HG03469 (cell line): ENCODE data around the gene ARMH1.
"Not testable (repeated sequence)": the region's sequence is repeated elsewhere in the genome, so short reads cannot be mapped to it uniquely, and the experiment has no call there.

Source experiments
- ATAC-seq: cut with Tn5 transposase; IDR thresholded peaks from one replicate; pipeline ENCODE4 v1.9.1; 2021; ENCODE audit warnings: mild to moderate bottlenecking, moderate library complexity, moderate number of reproducible peaks; ENCODE audit not compliant: unreplicated experiment

Gene ARMH1

DNA sequence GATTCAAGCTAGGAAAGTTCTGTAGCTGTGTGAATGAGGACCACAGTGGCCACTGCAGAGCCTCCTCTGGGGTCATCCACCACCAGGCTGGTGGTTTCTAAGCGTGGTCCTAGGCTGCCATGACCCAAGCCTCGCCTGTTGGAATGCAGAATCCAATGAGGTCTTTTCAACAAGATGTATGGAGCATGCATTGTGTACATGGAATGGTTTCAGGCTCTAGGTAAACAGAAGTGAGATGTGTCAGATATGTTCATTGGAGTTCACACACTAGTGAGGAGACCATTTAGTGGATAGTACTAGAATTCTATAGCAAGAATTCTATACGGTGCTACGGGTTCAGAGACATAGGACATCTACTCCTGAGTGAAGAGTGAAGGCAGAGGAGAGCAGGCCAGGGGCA lies 45.8 kb downstream of the ARMH1 start:
- ATAC-seq: no peak

DNA sequence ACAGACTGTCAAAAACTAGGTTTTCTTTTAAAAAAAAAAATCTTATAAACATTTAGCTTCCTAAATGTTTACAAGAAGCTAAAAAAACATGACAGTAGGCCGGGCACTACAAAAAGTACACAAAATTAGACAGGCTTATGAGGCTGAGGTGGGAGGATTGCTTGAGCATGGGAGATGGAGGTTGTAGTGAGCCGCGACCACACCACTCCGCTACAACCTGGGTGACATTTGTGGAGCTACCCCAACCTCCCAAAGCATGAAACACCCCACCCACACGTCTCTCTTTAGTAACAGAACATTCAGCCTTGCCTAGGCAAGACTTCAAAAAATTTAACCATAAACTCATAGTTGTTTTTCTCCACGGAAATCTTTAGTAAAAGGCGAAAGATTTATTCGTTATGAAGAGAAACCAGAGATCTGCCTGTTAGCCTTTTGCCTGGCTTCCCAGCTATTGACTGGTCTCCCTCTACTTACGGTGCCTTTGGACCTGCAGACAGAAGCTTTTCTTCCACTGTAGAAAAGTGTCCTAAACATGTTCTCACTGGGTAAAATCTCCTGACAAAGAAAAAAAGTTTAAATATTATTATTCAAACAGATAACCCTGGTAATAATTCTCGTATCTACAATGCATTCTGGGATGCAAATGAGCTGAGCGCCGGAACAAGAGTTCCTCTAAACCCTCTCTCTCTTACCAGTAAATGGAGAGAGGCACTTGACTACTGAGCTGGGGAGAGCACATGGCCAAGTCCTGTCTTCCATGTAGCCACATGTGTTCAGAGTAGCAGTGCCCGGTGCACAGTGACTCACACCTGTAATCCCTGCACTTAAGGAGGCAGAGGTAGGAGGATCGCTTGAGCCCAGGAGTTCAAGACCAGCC lies 47.2 kb downstream of the ARMH1 start:
- peak; percentile 49 for ATAC-seq

DNA sequence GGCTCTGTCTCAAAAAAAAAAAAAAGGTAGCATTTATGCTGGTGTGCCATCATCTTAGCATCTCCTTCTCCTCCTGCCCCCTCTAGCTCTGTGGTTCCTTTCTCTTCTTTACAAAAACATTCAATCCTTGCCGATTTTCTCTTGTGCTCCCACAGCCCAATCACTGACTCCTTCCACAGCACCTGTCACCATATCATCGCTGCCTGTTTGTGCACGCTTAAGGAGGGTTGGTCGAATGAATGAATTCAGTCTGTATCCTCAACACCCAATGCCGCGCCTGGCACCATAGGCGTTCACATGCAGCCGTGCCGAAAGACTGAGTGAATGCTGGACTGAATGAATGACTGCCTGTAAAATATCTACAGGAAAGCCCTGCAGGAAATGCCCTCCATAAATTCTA lies 48.5 kb downstream of the ARMH1 start:
- ATAC-seq: no peak

DNA sequence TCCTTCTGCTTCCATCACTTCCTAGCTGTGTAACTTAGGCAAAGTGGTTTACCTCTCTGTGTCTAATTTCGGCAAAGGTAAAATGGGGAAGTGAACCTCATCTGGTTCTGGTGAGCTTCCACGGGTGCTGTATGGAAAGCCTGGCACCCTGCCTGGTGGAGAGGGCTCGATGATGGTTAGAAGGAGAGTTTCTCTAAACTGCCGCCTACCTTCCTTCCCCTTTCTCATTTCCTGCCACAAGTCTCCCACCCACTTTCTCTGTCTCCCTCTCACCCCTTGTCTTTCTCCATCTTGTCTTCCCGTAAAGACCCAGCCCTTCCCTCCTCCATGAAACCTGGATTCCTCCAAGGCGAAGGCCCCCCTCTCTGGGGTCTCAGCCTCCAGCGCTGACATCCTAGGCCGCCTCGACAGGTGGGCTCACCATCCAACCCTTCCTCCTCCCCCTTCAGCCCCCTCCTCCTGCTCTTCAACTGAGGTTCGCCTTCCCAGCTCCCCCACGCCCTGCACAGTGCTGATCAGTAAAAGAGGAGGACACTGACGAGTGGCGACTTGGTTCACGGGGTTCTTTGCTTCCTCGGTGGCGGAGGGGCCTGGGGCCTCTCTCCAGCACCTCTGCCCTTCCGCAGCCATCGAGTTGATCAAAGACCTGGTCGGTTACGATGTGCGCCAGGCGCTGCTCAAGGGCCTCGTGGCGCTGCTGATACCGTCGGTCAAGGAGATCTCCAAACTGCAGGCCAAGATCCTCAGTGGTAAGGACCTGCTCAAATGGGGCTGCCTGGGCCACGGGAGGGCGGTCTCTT lies 49.2 kb downstream of the ARMH1 start:
- ATAC-seq: no peak

DNA sequence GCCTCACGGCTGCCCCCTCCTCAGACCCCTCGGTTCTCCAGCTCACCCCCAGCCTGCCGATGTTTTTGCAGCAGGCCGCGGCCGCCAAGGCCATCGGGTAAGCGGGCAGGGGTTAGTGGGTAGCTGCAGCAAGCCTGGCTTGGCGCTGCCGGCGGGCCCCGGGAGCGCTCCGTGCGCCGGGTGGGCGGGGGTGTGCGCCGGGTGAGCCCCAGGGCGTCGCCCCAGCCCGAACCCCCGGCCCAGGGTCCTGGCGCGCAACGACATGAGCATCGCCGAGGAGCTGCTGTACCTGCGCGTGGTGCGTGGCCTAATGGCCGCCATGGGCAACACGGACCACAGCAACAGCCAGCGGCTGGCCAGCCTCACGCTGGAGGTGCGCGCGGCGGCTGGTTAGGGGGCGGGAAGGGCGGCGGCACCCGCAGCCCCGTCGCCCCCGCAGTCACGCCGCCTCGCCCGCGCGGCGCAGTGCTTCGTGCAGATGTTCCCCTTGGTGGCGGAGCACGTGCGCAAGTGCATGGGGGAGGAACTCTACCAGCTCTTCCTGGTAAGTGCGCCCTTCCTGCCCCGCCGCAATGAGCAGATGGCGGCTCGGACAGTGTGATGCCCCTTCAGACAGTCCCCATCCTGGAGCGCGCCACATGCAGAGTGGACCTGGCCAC lies 49.9 kb downstream of the ARMH1 start:
- no peak for ATAC-seq

DNA sequence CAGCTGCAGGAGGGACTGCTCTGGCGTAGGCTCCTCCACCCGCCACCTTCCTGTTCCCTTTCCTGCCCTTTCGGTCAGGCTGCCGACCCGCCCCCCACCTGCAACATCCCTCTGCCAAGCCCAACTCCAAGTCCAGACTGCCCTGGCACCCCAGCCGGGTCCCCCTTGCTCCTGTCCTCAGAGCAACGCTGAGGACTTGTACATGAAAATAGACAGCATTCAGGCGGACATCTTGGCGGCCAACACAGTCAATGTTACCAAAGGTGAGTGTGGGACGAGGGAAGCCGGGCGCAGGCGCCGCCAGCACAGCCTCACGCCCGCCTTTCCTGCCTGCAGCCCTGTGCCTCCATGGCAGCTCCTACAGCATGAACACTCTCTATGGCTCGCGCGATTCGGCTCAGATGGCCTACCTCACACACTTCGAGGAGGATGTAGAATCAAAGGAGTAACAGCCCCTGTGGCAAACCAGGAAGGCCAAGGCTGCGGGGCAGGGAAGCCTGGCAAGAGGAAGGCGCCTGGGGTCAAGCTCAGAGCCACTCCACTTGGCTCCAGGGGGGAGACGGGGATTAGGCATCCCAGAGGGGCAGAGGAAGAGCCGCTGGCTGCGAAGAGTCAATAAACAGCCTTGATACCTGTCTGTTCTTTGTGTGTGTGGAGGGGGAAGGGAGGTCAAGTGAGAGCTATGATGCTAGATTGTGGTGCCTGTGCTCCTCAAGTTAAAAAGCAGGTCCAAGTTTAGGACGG lies 50.6 kb downstream of the ARMH1 start:
- ATAC-seq: no peak

DNA sequence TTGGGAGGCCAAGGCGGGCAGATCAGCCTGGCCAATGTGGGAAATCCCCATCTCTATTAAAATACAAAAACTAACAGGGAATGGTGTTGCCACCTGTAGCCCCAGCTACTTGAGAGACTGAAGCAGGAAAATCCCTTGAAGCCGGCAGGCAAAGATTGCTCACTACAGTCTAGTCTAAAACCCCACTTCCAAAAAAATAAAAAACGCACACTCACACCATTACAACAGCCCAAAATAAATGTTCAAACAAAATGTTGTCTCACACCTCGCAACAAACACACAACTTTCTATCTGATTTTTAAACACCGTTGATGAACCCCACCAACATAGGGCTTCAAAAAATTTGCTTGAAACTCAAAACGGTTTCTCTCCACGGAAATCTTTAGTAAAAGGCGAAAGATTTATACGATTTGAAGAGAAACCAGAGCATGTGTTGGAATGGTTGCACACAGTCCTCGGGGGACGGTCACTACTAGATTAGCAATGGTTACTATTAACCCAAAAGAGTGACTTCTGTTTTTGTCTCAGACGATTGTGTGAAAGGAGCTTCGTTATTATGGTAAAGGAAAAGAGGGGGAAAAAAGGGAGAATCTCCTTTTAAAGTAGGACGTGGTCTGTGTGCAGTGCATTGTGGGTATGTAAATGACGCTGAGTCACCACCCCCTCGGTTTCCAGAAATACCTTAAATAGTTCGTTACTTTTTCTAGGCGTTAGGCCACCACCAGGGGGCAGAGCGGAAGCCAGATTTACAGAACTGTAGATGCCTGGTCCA lies 56.4 kb downstream of the ARMH1 start, which contains the start of gene RNU5D-1:
RNU5D-1 (minus strand) TSS at position 430 of the 772 bp plus-strand sequence.
- ATAC-seq: peak; percentile 38

DNA sequence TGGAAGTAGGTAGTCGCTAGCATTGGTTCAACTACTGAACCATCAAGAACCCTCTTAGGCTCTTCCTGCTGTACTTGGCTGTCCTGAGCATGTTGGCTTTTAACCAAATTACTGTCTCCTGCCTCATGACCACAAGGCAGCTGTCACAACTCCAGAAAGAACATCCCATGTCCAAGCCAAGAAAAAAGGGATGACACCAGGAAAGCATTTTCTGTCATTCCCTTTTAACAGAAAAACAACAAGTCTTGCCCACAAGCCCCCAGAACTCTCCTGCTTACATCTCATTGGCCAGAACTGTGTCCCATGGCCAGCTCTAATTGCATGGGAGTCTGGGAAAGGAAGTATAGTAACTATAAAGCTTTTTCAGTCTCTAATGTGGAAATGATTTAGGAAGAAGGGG lies 58.9 kb downstream of the ARMH1 start:
- no peak for ATAC-seq

DNA sequence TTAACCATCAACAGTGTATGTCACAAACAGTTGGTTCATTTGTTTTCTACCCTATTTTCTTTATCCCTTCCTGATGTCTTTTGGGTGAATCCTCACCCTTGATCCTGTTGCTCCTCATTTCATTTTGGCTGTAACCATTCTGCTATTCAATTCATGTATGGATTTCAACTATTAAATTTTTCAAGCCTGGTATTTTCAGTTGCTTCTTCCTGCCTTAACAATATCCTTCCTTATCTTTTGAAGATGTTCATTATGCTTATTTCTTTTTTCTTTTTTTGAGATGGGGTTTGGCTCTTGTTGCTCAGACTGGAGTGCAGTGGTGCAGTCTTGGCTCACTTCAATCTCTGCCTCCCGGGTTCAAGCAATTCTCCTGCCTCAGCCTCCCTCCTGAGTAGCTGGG lies 59.3 kb downstream of the ARMH1 start:
- ATAC-seq: no peak

DNA sequence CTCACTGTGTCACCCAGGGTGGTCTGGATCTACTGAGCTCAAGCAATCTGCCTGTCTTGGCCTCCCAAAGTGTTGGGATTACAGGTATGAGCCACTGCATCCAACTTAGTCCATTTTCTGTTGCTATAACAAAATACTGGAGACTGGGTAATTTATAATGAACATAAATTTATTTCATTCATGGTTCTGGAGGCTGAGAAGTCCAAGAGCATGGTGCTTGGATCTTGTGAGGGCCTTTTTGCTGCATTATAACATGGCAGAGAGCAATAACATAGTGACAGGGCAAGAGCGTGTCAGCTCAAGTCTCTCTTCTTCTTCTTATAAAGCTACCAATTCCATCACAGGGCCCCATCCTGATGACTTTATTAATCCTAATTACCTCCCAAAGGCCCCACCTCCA lies 61.5 kb downstream of the ARMH1 start:
- ATAC-seq: no peak

DNA sequence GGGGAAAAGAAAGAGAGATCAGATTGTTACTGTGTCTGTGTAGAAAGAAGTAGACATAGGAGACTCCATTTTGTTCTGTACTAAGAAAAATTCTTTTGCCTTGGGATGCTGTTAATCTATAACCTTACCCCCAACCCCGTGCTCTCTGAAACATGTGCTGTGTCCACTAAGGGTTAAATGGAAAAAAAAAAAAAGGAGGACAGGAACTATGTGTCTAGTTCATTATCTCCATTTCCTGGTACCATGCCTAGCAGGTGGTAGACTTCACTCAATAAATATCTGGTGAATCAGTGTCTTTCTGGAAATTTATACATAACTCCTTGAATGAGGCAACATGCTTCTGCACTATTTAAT lies 64.4 kb downstream of the ARMH1 start:
- ATAC-seq: not testable (repeated sequence)

DNA sequence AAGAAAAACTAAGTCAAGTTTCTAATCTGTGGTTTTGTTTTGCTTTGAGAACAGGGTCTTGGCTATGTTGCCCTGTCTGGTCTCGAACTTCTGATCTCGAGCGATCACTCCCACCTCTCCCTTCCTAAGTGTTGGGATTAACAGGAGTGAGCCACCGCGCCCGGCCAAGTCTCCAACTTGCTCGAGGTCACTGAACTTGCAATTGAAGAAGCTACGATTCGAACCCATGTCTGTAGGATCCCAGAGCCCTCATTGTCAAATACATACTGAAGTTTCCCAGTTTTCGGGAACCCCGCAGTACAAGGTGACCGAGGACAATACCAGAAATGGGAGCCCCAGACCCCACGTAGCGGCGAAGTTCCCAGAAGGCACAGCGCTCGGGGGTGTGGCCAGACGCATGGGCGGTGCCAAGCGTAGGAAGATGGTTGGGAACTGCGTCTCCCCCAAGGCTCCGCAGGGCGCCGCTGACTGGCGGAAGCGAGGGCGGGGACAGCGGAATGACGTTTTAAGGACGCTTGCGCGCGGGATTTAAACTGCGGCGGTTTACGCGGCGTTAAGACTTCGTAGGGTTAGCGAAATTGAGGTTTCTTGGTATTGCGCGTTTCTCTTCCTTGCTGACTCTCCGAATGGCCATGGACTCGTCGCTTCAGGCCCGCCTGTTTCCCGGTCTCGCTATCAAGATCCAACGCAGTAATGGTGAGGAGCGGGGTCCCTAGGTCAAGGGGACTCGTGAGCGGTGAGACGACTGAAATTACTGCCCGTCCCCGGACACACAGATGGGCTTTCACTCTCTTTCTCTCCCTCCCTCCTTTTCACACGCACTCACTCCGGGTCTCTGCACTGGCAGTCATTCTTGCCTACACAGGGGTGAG lies 65.0 kb downstream of the ARMH1 start, which contains the start of gene KIF2C:
KIF2C (plus strand) TSS at position 531 of the 872 bp plus-strand sequence; CDS start at position 627, 96 bp downstream.
- peak; percentile 92 for ATAC-seq

DNA sequence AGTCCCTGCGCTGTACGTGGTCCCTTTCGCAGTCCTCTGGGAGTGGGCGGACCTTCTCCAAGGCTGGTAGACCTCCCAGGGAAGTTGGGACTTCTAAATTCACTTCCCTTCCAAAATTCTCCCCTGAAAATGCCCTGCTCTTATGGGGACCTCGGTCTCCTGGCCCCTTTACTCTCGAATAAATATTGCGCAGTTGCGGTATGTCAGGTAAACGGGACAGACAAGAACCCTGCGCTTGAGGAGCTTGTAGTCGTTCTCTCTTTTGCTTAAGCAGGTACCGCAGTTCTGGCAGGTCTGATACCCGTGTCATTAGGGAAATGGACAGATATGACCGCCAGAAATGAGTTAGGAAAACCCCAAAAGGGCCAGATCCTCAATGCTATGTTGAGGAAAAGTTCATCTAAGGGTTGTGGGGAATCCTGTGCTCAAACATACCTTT lies 65.7 kb downstream of the ARMH1 start:
- ATAC-seq: no peak

DNA sequence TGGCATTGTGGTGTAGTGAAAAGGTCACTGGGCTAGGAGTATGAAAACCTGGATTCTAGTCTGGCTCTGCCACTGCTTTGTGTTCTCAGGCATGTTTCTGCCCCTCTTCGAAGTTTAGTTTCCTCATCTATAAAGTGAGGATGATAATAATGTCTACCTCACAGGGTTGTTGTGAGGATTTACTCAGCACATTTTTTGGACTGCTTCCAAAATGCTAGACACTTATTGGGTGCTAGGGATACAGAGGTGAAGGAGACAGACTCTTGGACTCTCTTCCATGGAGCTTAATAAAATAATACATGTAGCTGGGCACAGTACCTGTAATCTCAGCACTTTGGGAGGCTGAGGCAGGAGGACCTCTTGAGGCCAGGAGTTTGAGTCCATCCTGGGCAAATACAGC lies 68.7 kb downstream of the ARMH1 start:
- no peak for ATAC-seq

DNA sequence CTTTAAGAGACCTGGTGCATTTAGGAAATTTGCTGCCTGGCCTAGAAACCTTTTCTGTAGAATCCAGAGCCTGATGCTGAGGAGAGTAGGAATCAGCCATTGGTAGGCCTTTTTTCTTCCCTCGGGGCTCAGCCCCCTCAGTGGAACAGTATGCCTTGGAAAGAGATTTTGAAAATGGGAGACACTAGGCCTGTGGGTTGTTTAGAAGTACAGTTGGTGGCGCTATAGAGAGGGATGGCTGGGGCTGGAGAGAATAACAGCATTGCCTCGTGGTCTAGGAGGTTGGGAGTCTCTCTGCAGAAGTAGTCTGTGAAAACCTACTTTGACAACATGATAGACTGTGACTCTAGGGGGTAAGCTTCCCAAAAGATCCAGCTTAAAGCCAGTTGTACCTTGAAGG lies 73.4 kb downstream of the ARMH1 start:
- no peak for ATAC-seq

DNA sequence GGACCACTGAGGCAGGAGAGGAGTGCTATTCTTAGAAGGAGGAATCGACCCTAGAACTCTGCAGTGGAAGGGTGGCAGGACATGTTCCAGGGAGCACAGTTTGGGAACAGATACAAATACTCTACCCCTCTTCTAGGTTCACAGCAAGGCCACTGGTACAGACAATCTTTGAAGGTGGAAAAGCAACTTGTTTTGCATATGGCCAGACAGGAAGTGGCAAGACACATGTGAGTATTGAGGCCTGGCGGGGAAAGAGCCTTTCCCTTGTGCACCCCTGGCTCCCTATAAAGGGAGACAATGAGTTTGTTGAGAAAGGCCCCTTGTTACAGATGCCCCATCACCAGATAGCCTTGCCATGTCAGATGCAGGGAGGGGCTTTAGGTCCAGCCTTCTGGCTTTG lies 82.9 kb downstream of the ARMH1 start:
- ATAC-seq: no peak

DNA sequence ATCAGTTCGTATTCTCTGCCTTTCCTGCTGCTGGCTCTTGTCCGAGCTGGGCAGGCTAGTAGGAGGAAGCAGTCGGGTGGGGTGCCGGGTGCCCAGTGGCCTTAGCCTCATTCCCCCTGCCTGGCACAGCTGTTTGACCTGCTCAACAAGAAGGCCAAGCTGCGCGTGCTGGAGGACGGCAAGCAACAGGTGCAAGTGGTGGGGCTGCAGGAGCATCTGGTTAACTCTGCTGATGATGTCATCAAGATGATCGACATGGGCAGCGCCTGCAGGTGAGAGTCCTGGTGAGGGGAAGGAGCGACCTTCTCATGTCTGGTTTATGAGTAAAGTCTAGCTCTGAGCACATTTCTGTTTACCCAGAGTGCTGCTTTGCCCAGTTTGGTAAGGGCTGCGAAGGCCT lies 84.6 kb downstream of the ARMH1 start:
- ATAC-seq: no peak

DNA sequence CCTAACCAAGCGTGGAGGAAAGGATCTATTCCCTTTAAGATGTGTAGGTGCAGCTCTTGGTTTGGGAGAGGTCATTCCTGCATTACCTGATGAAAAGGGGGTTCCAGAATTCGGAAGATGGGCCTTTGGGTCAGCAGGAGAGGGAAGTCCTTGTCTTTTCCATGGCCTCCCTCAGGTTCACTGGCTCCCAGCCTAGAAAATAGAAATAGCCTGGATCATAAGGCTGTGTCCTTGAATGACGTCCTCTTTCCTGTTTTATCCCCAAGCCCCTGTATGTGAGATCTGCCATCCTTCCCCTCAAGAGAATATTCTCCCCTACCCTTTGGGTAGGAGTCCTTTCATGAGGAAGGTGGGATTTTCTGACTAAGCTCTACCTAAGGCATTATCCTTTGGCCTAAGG lies 86.4 kb downstream of the ARMH1 start:
- ATAC-seq: no peak

DNA sequence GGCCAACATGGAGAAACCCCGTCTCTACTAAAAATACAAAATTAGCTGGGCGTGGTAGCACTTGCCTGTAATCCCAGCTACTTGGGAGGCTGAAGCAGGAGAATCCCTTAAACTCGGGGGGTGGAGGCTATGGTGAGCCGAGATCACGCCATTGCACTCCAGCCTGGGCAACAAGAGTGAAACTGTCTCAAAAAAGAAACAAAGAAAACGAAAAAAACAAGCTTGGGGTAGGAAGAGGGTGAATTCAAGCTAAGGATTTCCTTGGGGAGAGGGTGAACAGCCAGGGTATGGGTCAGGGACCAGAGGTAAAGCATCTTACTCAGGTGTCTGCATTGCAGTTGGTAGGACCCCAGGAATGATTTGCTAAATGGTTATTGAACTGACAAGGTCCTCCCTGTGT lies 91.9 kb downstream of the ARMH1 start:
- not testable (repeated sequence) for ATAC-seq
